H9 (cell line): Measurements from ENCODE around the gene GRIK3. TPM values are rescaled to one million over a fixed set of nuclear protein-coding genes. Genes with fewer than 3 reads are reported as not detected.
A peak's percentile ranks its signal among the peaks of the same experiment; 100 is the strongest.

ENCODE experiments used
- DNase-seq: peaks from one replicate; pipeline ENCODE4 v3.0.0-alpha.2; 2017
- H2AFZ ChIP-seq: one replicate; pipeline ENCODE4 v1.6.1; 2013; ENCODE audit warnings: mild to moderate bottlenecking, low read length, control low read depth, moderate library complexity
- H2AK5ac ChIP-seq: 2 replicates; pipeline ENCODE4 v1.6.1; 2013; ENCODE audit warnings: low read length, control low read depth, mixed read lengths; ENCODE audit not compliant: insufficient read length
- H2BK120ac ChIP-seq: one replicate; pipeline ENCODE4 v1.6.1; 2013; ENCODE audit warnings: low read depth, mild to moderate bottlenecking, low read length, control low read depth, inconsistent platforms; ENCODE audit not compliant: poor library complexity, severe bottlenecking
- H2BK12ac ChIP-seq: 2 replicates; pipeline ENCODE4 v1.6.1; 2013; ENCODE audit warnings: low read length, control low read depth, mixed read lengths, low read depth; ENCODE audit not compliant: insufficient read length
- H2BK15ac ChIP-seq: 2 replicates; pipeline ENCODE4 v1.6.1; 2013; ENCODE audit warnings: low read depth, low read length, control low read depth
- H2BK20ac ChIP-seq: one replicate; pipeline ENCODE4 v1.6.1; 2013; ENCODE audit warnings: low read depth, mild to moderate bottlenecking, low read length, control low read depth, inconsistent platforms; ENCODE audit not compliant: poor library complexity, severe bottlenecking
- H2BK5ac ChIP-seq: 2 replicates; pipeline ENCODE4 v1.6.1; 2013; ENCODE audit warnings: low read length, control low read depth, mixed read lengths; ENCODE audit not compliant: insufficient read length
- H3K14ac ChIP-seq: 2 replicates; pipeline ENCODE4 v1.6.1; 2013; ENCODE audit warnings: low read length, control low read depth; ENCODE audit not compliant: insufficient read depth
- H3K18ac ChIP-seq: 2 replicates; pipeline ENCODE4 v1.6.1; 2013; ENCODE audit warnings: low read depth, mild to moderate bottlenecking, mixed read lengths, low read length, control low read depth; ENCODE audit not compliant: insufficient read length
- H3K23ac ChIP-seq: 2 replicates; pipeline ENCODE4 v1.6.1; 2013; ENCODE audit warnings: low read length, control low read depth, mixed read lengths, low read depth; ENCODE audit not compliant: insufficient read length
- H3K23me2 ChIP-seq: 2 replicates; pipeline ENCODE4 v1.6.1; 2013; ENCODE audit warnings: low read depth, mild to moderate bottlenecking, mixed read lengths, low read length, control low read depth; ENCODE audit not compliant: insufficient read length, poor library complexity, severe bottlenecking
- H3K27ac ChIP-seq: 2 replicates; pipeline ENCODE4 v1.5.1; 2013; ENCODE audit warnings: low read length, control low read depth, mixed read lengths, low read depth; ENCODE audit not compliant: insufficient read length
- H3K27me3 ChIP-seq: 2 replicates; pipeline ENCODE4 v1.6.1; 2013; ENCODE audit warnings: low read length, control low read depth, inconsistent platforms; ENCODE audit not compliant: insufficient read depth
- H3K4ac ChIP-seq: 2 replicates; pipeline ENCODE4 v1.6.1; 2013; ENCODE audit warnings: low read depth, mild to moderate bottlenecking, control low read depth, inconsistent platforms, low read length, moderate library complexity
- H3K4me1 ChIP-seq: 2 replicates; pipeline ENCODE4 v1.6.1; 2013; ENCODE audit warnings: low read length, control low read depth, inconsistent platforms; ENCODE audit not compliant: insufficient read depth
- H3K4me2 ChIP-seq: 2 replicates; pipeline ENCODE4 v1.6.1; 2013; ENCODE audit warnings: low read length, control low read depth, mixed read lengths; ENCODE audit not compliant: insufficient read length, insufficient read depth
- H3K56ac ChIP-seq: 2 replicates; pipeline ENCODE4 v1.6.1; 2013; ENCODE audit warnings: low read depth, mild to moderate bottlenecking, mixed read lengths, low read length, control low read depth; ENCODE audit not compliant: insufficient read length
- H3K79me1 ChIP-seq: 2 replicates; pipeline ENCODE4 v1.6.1; 2013; ENCODE audit warnings: low read depth, mild to moderate bottlenecking, moderate library complexity, low read length, control low read depth, inconsistent platforms; ENCODE audit not compliant: insufficient read depth, poor library complexity, severe bottlenecking
- H3K79me2 ChIP-seq: 2 replicates; pipeline ENCODE4 v1.6.1; 2013; ENCODE audit warnings: low read length, control low read depth, inconsistent platforms; ENCODE audit not compliant: insufficient read depth
- H3K9ac ChIP-seq: 2 replicates; pipeline ENCODE4 v1.6.1; 2013; ENCODE audit warnings: low read length, control low read depth, mixed read lengths; ENCODE audit not compliant: insufficient read length; ENCODE audit errors: extremely low read depth
- H3K9me3 ChIP-seq: one replicate; pipeline ENCODE4 v1.6.1; 2013; ENCODE audit warnings: low read depth, low read length, inconsistent platforms; ENCODE audit not compliant: control insufficient read depth
- H3T11ph ChIP-seq: one replicate; pipeline ENCODE4 v1.6.1; 2013; ENCODE audit warnings: mild to moderate bottlenecking, low read length, control low read depth, inconsistent platforms
- H4K20me1 ChIP-seq: one replicate; pipeline ENCODE4 v1.6.1; 2013; ENCODE audit not compliant: control insufficient read depth, insufficient read length, insufficient read depth
- H4K5ac ChIP-seq: 2 replicates; pipeline ENCODE4 v1.6.1; 2013; ENCODE audit warnings: low read depth, mild to moderate bottlenecking, mixed read lengths, low read length, control low read depth; ENCODE audit not compliant: insufficient read length
- H4K8ac ChIP-seq: replicated peaks from 2 replicates; pipeline ENCODE4 v1.6.1; 2013; ENCODE audit warnings: low read length, control low read depth, mixed read lengths, low read depth; ENCODE audit not compliant: insufficient read length
- H4K91ac ChIP-seq: 2 replicates; pipeline ENCODE4 v1.6.1; 2013; ENCODE audit warnings: low read depth, mild to moderate bottlenecking, moderate library complexity, mixed read lengths, low read length, control low read depth; ENCODE audit not compliant: insufficient read length
- H3K27ac Mint-ChIP-seq, 3 experiments: 2 replicates in 2 of 3; 3 replicates in 1 of 3; pipeline ENCODE4 v1.8.0; 2020 to 2021; ENCODE audit warnings: mixed read lengths in 3 of 3, mild to moderate bottlenecking in 1 of 3, moderate library complexity in 1 of 3
- H3K27me3 Mint-ChIP-seq: 2 replicates; pipeline ENCODE4 v1.8.0; 2021; ENCODE audit warnings: low read depth, mild to moderate bottlenecking, moderate library complexity, mixed read lengths
- H3K36me3 Mint-ChIP-seq, 3 experiments: 2 replicates in 2 of 3; 3 replicates in 1 of 3; pipeline ENCODE4 v1.8.0; 2020 to 2021; ENCODE audit warnings: low read depth in 3 of 3, mixed read lengths in 3 of 3; ENCODE audit not compliant: insufficient read depth in 1 of 3
- H3K4me1 Mint-ChIP-seq, 2 experiments: 2 replicates each; pipeline ENCODE4 v1.8.0; 2020; ENCODE audit warnings: mixed read lengths in 2 of 2
- H3K4me3 Mint-ChIP-seq, 2 experiments: 2 replicates in 1 of 2; 3 replicates in 1 of 2; pipeline ENCODE4 v1.8.0; 2020 to 2021; ENCODE audit warnings: mild to moderate bottlenecking in 2 of 2, mixed read lengths in 2 of 2, moderate library complexity in 1 of 2
- H3K9me3 Mint-ChIP-seq, 2 experiments: 2 replicates in 1 of 2; 3 replicates in 1 of 2; pipeline ENCODE4 v1.8.0; 2020; ENCODE audit warnings: mild to moderate bottlenecking in 2 of 2, mixed read lengths in 2 of 2, moderate library complexity in 1 of 2
- CTCF ChIP-seq: fragments of 200-600 bp; sonication (generic); conservative IDR thresholded peaks from 3 replicates; pipeline ENCODE4 v1.8.0; 2021; ENCODE audit warnings: antibody characterized with exemption, mild to moderate bottlenecking
- WGBS: extraction: QIAGEN DNeasy Blood & Tissue Kit; methylation state at CpG from one replicate; pipeline ENCODE4 v1.1.7; 2013; ENCODE audit warnings: missing lambda C conversion rate, low lambda C conversion rate, mixed read lengths; ENCODE audit not compliant: insufficient read length; ENCODE audit errors: extremely low coverage; 5-methylcytosine and 5-hydroxymethylcytosine counted together
- total RNA-seq: library from RNA; stranded (reverse); gene quantifications from 2 replicates; pipeline ENCODE4 v1.2.1, GENCODE V29; 2021

Gene GRIK3
- total RNA-seq, 1 experiment from 2014 or later, result 1.7 TPM

GRCh38 chr1:36882536-36883285 lies 151.6 kb downstream of the GRIK3 start:
- Histone ChIP-seq H3K27me3 (no peaks in the 10 kb centered on the region), H3K9me3 (no peaks in the 10 kb centered on the region), H2BK15ac (no peak overlapping the region), H3K14ac (no peak overlapping the region), H2AFZ (no peak overlapping the region), H4K20me1 (no peaks in the 10 kb centered on the region), H3K4me1 (no peaks in the 10 kb centered on the region), H2AK5ac (no peak overlapping the region), H2BK120ac (no peak overlapping the region), H3T11ph (no peak overlapping the region), H3K23me2 (no peaks in the 10 kb centered on the region), H2BK20ac (no peak overlapping the region), H2BK12ac (no peak overlapping the region), H4K8ac (no peak overlapping the region), H3K56ac (no peak overlapping the region), H3K79me1 (no peaks in the 10 kb centered on the region), H3K79me2 (no peaks in the 10 kb centered on the region), H3K23ac (no peak overlapping the region), H3K18ac (no peak overlapping the region), H3K27ac (no peak overlapping the region), H3K9ac (no peak overlapping the region), H3K4ac (no peak overlapping the region), H3K4me2 (no peak overlapping the region), H2BK5ac (no peak overlapping the region), H4K5ac (no peak overlapping the region), H4K91ac (no peak overlapping the region)
- H3K27me3 Mint-ChIP-seq, result peaks cover 3% of the 10 kb centered on the region; the same call in 1 of the 2 replicates
- H3K4me1 Mint-ChIP-seq, result no peaks in the 10 kb centered on the region
- no peaks in the 10 kb centered on the region for H3K9me3 Mint-ChIP-seq
- H3K36me3 Mint-ChIP-seq, result no peaks in the 10 kb centered on the region; a peak in 1 of 7 replicates
- DNase-seq, result peak; percentile 8
- H3K4me3 Mint-ChIP-seq, result no peak overlapping the region
- no CpG with 5 or more reads among the region's 11 CpGs for WGBS
- no peak overlapping the region for H3K27ac Mint-ChIP-seq
- TF ChIP-seq CTCF, result 0 out of 3 replicates have a peak, but pooled peaks have one; percentile 10
